MCF 10A (cell line): ENCODE results near the gene KPNB1. TPM values are rescaled to one million over a fixed set of nuclear protein-coding genes. Genes with fewer than 3 reads are reported as not detected.

ENCODE experiments used
- BruUV-seq: library from RNA; stranded (reverse); fragments of 400-500 nt; replicated peaks from 2 replicates; lab custom pipeline; 2021; lab: Mats Ljungman, UMichigan
- CTCF ChIA-PET: fragments of 300-600 bp; sonication (Branson Sonifier 250); formaldehyde crosslinking; extraction: SDS; loops from one replicate; lab custom pipeline; 2021; ENCODE audit warnings: antibody characterized with exemption, inconsistent platforms; lab: Yijun Ruan, JAX
- POLR2A ChIA-PET: fragments of 300-600, 350-650 bp; sonication (Branson Sonifier 250); formaldehyde crosslinking; extraction: SDS; loops from one replicate; lab custom pipeline; 2020; ENCODE audit warnings: antibody characterized with exemption, inconsistent platforms; lab: Yijun Ruan, JAX
- DNase-seq: peaks from one replicate; pipeline ENCODE4 v3.0.0-alpha.2; 2018; ENCODE audit not compliant: unreplicated experiment
- H3K27ac Mint-ChIP-seq: one replicate; pipeline ENCODE4 v1.8.0; 2022; ENCODE audit warnings: mild to moderate bottlenecking, low read depth, mixed read lengths; ENCODE audit not compliant: unreplicated experiment
- H3K27me3 Mint-ChIP-seq: one replicate; pipeline ENCODE4 v1.8.0; 2022; ENCODE audit warnings: mixed read lengths; ENCODE audit not compliant: insufficient read depth, unreplicated experiment
- H3K36me3 Mint-ChIP-seq: one replicate; pipeline ENCODE4 v1.8.0; 2022; ENCODE audit warnings: mild to moderate bottlenecking, moderate library complexity, mixed read lengths; ENCODE audit not compliant: insufficient read depth, unreplicated experiment
- H3K4me1 Mint-ChIP-seq: one replicate; pipeline ENCODE4 v1.8.0; 2022; ENCODE audit warnings: mixed read lengths; ENCODE audit not compliant: insufficient read depth, unreplicated experiment
- H3K4me3 Mint-ChIP-seq: one replicate; pipeline ENCODE4 v1.8.0; 2022; ENCODE audit warnings: mild to moderate bottlenecking, moderate library complexity, mixed read lengths; ENCODE audit not compliant: unreplicated experiment
- H3K9me3 Mint-ChIP-seq: one replicate; pipeline ENCODE4 v1.8.0; 2022; ENCODE audit warnings: mixed read lengths; ENCODE audit not compliant: unreplicated experiment
- CTCF ChIP-seq: fragments of 200-600 bp; IDR thresholded peaks from one replicate; pipeline ENCODE4 v1.8.0; 2022; ENCODE audit warnings: antibody characterized with exemption, mild to moderate bottlenecking; ENCODE audit not compliant: unreplicated experiment
- intact Hi-C: fragments of 100-400 bp; cut with micrococcal nuclease; formaldehyde crosslinking; loops from 2 replicates; pipeline ENCODE4 v1.14.1; 2022
- total RNA-seq: library from RNA; stranded (reverse); gene quantifications from 2 replicates; pipeline ENCODE4 v1.2.3, GENCODE V29; 2022

KPNB1 gene
- total RNA-seq, 1 experiment from 2014 or later, result 609 TPM

DNA sequence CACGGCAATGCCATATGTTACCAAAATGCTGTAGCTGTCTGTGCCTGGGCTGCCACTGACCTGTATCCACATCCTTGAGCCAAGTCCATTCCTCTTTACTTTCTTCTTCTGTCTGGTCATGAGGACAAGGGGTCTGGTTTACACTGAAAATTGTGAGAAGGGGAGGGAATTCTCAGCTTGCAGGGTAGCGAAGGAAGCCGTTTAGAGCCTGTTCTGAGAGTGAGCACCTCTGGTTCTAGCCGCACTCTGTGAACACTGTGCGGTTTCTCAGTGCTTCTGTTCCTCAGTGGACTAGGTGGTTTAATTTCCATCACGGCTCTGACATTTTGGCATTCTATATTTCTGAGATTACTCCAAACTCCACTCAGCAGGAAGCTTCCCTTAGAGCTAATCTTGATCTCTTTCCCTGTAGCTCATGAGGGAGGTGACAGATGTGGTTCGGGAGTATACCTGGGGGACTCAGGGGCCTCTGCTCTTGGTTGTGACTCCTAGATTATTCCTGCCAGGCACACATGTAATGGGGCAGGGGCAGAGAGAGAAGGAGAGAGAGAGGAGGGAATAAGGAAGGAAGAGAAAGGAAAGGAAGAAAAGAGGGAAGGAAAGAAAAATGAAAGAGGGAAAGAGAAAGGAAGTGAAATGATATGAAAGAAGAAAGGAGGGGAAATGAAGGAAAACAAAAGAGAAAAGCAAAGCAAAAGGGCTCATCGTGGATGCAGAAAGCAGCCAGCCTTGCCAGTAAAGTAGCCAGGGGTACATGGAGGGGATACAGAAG, 69.1 kb downstream of the KPNB1 start:
- H3K4me3 Mint-ChIP-seq, result no peak overlapping the region
- H3K4me1 Mint-ChIP-seq, result peaks cover 22% of the 10 kb centered on the region
- POLR2A ChIA-PET, result interaction anchor here (0.6 to 1.0 kb wide), 2 partner anchors 31 to 137 kb away, joined by 3 read pairs; no protein-coding TSS in a partner anchor
- no peak for DNase-seq
- no TSS peak for BruUV-seq
- no peak overlapping the region for H3K27ac Mint-ChIP-seq
- intact Hi-C loops, result no loop called here
- H3K9me3 Mint-ChIP-seq, result no peaks in the 10 kb centered on the region
- no peak for TF ChIP-seq CTCF
- H3K27me3 Mint-ChIP-seq, result peaks cover 96% of the 10 kb centered on the region
- CTCF ChIA-PET, result interaction anchor here (1.4 kb wide), 1 partner anchor 20 kb away, joined by 7 read pairs; no protein-coding TSS in a partner anchor
- H3K36me3 Mint-ChIP-seq, result no peaks in the 10 kb centered on the region

GRCh38 chr17:47719411-47720152, 69.9 kb downstream of the KPNB1 start:
- Mint-ChIP-seq H3K36me3 (no peaks in the 10 kb centered on the region), H3K4me1 (peaks cover 22% of the 10 kb centered on the region), H3K27ac (no peak overlapping the region), H3K27me3 (peaks cover 96% of the 10 kb centered on the region), H3K9me3 (no peaks in the 10 kb centered on the region), H3K4me3 (no peak overlapping the region)
- peak; percentile 18 for DNase-seq
- ChIA-PET POLR2A (interaction anchor here (0.6 kb wide), 1 partner anchor 136 kb away, joined by 3 read pairs; no protein-coding TSS in a partner anchor), CTCF (no interaction called here)
- no TSS peak for BruUV-seq
- TF ChIP-seq CTCF, result no peak
- intact Hi-C loops, result no loop called here

DNA sequence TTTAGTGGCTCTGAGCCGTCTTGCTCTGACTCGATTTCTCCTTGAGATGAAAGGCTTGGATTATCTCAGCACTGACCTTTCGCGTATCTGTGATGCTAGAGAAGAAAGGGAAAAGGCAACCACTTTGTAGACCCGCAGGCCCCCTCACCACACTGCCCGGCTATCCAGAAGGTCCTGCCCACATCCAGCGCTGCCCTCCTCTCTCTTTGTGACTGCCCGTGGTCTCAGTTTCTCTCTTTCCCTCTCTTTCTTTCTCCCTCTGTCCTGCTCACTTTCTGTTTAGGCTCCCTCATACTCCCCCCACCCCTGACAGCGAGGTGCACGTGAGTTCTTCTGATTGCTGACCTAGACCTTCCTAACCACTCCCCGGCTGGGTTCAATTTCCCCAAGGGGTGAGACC, 70.5 kb downstream of the KPNB1 start:
- Mint-ChIP-seq H3K27ac (no peak overlapping the region), H3K36me3 (no peaks in the 10 kb centered on the region), H3K27me3 (peaks cover 96% of the 10 kb centered on the region), H3K4me1 (peaks cover 22% of the 10 kb centered on the region), H3K9me3 (no peaks in the 10 kb centered on the region), H3K4me3 (no peak overlapping the region)
- intact Hi-C loops, result no loop called here
- ChIA-PET POLR2A (no interaction called here), CTCF (no interaction called here)
- TF ChIP-seq CTCF, result no peak
- no peak for DNase-seq
- no TSS peak for BruUV-seq

GRCh38 chr17:47720754-47721533, 71.2 kb downstream of the KPNB1 start:
- intact Hi-C loops, result no loop called here

More at GRCh38 chr17:47720754-47721533, 71.2 kb downstream of the KPNB1 start:
- no peak for TF ChIP-seq CTCF
- no peaks in the 10 kb centered on the region for H3K9me3 Mint-ChIP-seq
- H3K4me3 Mint-ChIP-seq, result no peak overlapping the region
- CTCF ChIA-PET, result interaction anchor here (1.1 kb wide), 1 partner anchor 22 kb away, joined by 5 read pairs; no protein-coding TSS in a partner anchor
- no peaks in the 10 kb centered on the region for H3K36me3 Mint-ChIP-seq
- H3K27me3 Mint-ChIP-seq, result peaks cover 96% of the 10 kb centered on the region
- POLR2A ChIA-PET, result no interaction called here
- peaks cover 22% of the 10 kb centered on the region for H3K4me1 Mint-ChIP-seq
- no peak for DNase-seq
- no peak overlapping the region for H3K27ac Mint-ChIP-seq
- BruUV-seq, result no TSS peak
